ENCODE measurements around the gene PFKP.
"Not testable (repeated sequence)": the region's sequence is repeated elsewhere in the genome, so short reads cannot be mapped to it uniquely, and the experiment has no call there.

PFKP gene

DNA sequence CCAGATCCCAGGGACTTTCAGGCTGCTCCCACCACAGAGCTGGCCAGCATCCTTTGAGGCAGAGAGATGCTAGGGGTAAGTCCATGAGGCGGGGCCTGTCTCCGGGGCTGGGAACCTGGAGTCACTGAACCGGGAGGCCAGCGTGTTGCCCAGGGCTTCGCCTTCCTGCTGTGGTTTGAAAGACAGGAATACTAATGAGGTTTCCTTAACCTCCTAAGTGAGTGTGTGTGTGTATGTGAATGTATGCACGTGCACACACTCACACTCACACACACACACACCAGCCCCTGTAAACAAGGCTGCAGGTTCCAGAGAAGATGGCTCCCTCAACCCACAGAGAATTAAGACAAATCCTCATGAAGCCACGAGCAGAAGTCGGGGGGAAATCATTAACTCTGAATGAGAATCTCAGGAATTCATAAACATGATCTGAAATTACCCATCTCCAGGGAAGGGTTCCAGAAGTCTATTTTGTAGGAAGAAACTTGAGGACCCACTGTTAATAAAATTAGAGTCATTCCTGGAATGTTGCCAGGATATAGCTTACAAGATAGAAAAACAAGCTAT lies 20.3 kb upstream of the PFKP start:
- DNase-seq (ENCODE audit: low read depth), result no peak

DNA sequence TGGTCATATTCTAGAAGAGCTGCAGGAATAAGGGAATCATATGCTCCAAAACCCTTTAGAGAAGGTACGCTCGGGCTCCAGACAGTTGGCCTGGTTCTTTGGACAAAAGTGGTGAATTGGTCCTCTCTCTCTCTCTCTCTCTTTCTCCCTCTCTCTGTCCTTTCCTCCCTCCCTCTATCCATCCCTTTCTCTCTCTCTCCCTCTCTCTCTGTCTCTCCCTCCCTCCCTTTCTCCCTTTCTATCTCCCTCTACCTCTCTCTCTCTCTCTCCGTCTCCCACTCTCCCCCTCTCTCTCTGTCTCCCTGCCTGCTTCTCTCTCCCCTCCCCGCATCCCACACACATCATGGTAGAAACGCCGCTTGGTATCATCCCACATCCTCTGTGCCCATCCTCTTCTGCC lies 19.8 kb upstream of the PFKP start:
- no peak for DNase-seq (ENCODE audit: low read depth)

DNA sequence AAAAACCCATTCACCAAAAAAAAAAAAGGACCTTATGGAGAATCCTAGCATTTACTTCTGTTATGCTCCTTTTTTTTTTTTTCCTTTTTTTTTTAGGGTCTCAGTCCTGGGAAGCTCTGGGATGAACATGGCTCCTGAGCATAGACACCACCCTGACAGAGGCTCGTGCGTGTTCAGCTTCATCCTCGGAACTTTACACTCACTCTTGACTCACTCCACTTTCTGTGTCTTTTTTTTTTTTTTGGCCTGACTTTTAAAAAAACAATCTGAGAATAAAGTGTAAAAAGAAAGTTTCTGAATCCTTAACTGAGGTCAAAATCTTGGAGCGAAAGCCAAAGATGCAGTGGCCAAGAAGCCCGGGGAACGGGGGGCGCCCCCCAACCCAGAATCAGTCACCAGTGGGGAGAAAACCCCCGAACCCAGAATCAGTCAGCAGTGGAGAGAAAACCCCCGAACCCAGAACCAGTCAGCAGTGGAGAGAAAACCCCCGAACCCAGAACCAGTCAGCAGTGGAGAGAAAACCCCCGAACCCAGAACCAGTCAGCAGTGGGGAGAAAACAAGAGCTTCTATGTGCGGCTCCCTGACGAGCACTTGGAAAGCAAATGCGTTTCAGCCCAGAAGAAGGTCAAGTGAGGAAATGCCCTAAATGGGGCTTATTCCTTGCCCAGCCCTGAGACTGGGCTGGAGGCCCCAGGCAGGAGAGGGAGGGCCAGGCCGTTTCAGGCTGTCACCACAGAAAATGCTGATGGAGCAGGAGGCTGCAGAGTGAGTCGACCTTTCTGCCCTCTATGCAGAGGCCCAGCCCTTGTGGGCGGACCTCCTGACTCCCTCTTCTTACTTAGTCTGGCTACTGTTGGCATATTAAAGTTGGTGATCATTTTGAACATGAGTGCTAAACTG lies 19.0 kb upstream of the PFKP start:
- DNase-seq (ENCODE audit: low read depth), result no peak

DNA sequence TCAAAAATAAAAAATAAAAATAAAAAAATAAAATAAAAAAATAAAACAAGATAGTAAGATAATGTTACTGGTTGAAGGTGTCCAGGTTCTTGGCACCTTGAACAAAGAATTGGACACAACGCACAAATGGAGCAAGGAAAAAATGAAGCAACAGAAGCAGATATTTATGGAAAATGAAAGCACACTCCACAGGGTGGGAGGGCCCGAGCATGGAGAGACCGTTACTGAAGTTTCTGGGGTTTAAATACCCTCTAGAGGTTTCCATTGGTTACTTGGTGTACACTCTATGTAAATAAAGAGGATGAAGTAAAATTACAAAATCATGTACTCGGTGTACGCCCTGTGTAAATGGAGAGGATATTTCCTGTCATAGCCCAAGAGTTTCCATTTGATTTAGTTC lies 15.7 kb upstream of the PFKP start:
- no peak for DNase-seq (ENCODE audit: low read depth)

DNA sequence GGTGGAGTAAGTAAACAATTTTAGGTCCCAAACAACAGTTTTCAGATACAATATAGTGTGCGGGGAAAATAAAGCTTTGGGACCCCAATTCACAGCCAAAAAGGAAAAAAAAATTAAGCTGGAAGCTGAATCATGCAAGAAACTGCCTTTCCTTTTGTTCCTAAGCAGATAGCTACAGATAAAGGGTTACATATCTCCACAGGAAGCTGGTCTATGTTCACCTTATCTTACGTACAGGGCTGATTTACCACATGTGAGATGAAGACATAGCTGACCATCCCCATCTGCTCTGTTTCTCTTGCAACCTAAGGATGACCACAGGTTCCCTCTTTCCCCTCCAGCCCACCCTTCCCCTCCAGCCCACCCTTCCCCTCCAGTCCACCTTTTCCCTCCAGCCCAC lies 14.2 kb upstream of the PFKP start:
- no peak for DNase-seq (ENCODE audit: low read depth)

DNA sequence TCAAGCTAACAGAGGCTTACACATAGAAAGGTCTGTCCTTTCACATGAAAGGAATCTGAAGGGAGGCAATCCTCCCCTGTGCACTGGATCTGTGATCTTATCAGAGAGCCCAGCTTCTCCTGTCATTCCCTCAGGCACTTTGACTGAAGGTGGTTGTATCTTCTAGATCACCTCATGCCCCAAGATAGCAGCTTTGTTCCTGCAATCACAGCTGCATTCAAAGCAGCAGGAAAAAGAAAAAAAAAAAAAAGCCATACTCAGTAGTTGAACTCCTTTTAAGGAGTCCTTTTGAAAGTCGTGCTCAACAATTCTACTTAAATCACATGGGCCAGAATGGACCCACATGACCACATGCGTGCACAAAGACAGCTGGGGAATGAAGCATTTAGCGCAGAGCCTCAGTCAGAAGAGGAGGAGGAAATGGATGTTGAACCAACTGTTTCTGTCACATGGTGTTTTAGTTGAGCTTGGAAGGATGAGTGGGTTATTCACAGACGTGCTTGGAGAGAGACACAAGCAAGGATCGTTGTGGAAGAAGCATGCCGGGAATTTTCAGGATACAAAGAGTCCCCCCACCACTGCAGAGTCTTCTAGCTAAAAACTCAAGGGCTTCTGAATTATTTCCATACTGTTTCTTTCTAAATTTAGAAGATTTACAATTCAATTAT lies 13.0 kb upstream of the PFKP start:
- DNase-seq (ENCODE audit: low read depth), result no peak

DNA sequence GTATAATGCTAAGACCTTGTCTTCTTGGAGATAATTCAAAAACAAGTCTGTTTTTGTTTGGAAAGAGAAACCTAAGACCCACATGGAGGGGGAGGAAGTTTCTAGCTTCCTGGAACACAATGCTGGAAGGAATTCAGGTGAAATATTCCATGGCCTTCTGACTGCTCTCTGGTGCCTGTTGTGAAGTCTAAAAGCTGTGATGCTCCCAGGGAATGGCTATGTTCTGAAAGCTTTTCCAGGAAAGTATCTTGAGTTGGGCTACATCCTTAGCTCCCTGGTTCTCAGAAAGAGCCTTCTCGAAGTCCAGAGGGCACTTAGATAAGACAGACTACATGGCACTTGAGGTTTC lies 12.5 kb upstream of the PFKP start:
- DNase-seq (ENCODE audit: low read depth), result no peak

DNA sequence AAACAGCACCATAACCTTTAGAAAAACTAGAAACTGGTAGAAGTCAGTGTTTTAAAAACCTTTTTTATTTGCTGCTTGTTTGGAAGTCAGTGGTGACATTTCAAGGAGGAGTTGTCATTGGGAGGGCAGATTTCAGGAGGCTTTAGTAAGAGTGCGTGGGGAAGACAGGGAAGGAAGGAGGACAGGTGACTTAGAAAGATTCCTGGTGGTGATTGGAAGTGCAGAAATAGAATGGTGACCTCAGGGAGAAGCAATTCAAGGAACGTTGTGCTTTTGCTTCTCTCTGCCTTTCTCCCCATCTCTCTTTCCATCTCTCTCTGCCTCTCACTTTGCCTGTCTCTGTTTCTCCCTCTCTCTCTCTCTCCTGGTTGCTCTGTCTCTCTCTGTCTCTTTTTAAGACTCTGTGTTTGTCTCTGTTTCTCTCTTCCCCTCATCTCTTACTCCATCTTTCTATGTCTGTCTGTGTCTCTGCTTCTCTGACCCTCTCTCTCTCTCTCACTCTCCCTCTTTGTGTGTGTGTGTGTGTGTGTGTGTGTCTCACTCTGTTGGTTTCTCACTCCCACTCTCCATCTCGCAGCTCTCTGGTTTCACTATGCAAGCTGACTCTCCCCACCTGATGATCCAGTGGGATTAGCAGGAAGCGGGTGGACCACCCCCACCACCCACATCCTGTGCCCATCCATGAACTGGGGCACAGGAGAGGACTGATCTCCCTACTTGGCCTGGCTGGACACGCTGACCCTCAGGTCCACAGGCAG lies 10.9 kb upstream of the PFKP start:
- DNase-seq (ENCODE audit: low read depth), result no peak

DNA sequence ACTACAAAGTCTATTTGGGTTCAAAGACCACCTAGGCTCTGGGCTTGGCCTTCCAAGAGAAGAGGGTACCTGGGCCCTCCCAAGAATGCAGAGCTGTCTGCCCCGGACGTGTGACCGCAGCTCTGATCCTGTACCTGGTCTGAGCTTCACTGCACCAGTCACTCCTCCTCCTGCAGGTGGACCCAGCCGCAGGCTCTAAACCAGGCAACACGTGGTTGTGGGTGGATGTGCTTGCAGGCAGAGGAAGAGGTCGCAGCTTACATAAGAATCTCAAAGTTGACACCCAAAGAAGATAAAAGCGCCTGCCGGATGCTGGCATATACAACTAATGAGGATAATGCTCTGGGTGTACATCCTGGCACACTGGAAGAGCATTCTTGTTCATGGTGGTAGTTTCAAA lies 9.4 kb upstream of the PFKP start:
- DNase-seq (ENCODE audit: low read depth), result no peak

DNA sequence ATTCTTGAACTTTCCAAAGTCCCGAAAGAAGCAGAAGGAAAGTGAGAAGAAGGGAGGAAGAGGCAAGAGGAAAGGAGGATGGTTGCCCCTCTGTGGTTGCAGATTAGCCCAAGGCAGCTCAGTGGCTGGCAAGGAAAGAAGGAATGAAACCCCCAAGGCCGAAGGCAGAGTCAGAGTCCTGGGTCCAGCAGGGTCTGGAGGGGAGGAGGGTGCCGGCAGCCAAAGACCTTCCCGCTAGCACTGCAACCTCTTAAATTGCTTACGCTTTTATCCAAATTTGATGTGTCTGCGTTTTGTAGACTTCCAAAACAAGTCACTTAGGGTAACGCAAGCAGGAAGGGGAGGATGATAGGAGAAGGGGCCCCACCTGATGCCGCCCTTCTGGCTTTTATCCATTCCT lies 7.4 kb upstream of the PFKP start:
- no peak for DNase-seq (ENCODE audit: low read depth)

DNA sequence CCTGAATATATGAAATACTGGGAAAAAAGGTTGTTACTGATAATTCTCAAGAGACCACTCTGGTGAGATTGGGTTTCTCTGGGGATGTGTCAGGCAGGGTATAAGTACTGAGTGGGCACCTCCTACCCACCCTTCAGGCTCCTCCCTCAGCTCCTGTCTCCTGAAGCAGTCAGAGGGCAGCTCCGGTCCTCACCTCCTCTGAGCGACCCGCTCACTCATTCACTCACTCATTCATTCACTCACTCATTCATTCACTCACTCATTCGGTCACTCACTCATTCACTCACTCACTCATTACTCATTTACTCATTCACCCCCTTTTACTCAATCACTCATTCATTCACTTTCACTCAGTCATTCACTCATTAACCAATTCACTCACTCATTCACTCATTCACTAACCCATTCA lies 6.9 kb upstream of the PFKP start:
- DNase-seq (ENCODE audit: low read depth), result no peak

DNA sequence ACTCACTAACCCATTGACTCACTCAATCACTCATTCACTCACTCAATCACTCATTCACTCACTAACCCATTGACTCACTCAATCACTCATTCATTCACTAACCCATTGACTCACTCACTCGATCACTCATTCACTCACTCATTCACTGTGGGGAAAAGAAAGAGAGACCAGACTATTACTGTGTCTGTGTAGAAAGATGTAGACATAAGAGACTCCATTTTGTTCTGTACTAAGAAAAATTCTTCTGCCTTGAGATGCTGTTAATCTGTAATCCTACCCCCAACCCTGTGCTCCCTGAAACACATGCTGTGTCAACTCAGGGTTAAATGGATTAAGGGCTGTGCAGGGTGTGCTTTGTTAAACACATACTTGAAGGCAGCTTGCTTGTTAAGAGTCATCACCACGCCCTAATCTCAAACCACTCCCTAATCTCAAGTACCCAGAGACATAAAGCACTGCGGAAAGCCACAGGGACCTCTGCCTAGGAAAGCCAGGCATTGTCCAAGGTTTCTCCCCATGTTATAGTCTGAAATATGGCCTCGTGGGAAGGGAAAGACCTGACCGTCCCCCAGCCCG lies 5.9 kb upstream of the PFKP start:
- DNase-seq (ENCODE audit: low read depth), result not testable (repeated sequence)

DNA sequence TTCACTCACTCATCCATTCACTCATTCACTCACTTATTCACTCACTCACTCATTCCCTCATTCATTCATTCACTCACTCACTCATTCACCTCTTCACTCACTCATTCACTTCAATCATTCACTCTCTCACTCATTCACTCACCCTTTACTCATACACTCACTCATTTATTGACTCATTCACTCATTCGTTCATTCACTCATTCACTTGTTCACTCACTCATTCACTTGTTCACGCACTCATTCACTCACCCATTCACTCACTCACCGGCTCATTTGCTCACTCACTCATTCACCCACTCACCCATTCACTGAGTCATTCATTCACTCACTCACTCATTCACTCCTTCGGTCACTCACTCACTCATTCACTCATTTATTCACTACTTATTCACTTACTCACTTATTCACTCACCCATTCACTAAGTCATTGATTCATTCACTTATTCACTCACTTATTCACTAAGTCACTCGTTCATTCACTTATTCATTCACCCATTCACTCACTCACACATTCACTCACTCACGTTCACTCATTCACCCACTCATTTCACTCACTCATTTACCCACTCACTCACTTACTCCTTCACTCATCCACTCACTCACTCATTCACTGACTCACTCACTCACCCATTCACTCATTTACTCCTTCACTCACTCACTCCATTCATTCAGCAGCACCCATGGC lies 4.7 kb upstream of the PFKP start:
- no peak for DNase-seq (ENCODE audit: low read depth)

DNA sequence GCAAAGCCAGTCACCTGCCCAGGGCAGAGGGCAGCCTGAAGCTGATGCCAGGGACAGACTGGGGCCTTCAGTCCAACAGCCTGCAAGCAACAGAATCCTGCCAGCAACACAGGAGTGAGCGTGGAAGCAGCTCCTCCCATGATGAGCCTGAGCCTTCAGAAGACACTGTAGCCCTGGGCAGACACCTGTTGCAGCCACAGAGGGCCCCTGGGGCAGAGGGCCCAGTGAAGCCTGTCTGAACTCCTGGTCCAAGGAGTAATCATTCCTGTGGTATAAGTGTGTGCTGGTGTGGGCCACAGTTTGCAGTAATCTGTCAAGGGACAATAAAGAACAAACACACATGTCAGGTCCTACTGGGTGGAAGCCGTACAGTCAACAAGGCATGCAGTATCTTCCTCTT lies 2.9 kb upstream of the PFKP start:
- no peak for DNase-seq (ENCODE audit: low read depth)

DNA sequence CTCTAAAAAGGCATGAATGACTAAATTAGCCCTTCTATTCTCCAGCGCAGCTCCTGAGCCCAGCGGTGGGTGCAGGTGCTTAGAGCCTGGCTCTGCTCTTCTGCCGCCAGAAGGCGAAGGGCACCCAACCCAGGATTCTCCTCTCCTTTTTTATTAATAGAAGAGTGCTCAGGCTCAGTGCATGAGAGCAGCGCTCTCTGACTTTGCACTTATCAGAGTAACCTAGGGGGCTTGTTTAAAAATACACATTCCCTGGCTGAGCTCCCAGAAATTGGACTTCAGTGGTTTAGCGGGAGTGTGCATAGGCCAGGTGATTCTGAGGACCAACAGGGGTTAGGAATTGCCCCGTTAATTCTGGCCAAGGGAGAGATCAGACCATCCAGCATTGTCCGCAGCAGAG lies 1.7 kb upstream of the PFKP start:
- no peak for DNase-seq (ENCODE audit: low read depth)

DNA sequence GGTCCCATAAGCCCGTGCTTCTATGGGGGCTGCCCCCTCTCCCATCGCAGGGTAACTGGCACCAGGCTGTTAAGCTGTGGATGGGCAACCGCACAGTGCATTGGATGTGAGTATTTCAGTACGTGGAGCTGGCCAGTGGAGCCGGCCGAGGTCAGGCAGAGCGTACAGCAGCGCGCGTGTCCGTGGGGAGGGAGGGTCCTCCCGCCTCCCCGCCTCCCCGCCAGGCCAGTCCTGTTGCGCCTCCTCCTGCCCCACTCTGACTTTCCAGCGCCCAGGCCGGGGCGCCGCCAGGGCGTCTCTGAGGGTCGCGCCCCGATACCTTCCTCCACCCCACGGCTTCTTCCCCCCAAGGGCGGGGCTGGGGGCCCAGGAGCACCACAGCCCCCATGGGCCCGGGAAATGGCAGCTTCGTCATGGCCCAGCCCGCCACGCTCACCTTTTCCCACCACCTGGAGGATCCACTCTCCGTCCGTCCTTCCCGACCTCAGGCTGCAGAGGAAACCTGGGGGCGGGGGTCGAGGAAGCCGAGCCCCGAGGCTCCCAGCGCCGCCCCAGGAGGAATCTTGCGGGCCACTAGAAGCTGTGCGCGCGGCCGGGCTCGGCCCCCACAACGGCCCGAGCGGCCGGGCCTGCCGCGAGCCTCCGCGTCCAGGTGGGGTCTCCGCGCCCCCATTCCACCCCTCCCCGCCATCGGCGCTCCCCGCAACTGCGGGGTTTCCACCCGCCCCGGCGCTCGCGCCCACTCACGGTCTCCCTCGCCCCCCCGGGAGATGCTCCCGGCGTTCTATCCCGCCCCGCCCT lies 831 bp upstream of the PFKP start:
- DNase-seq (ENCODE audit: low read depth), result no peak

DNA sequence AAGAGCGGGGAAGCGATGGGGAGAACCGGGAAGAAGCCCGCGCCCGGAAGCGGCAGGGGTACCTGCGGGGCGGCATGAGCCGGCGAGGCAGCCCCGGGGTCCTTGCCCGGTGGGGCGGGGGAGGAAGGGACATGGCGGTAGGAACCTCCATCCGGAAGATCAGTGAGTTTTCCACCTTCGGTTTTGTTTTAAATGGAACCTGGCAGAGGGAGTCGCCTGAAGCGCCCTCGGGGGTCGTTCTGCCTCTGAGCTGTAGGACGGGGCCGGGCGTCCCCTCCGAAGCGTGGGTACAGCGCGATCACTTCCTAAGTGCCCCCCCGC lies 471 bp downstream of the PFKP start:
- DNase-seq (ENCODE audit: low read depth), result no peak

DNA sequence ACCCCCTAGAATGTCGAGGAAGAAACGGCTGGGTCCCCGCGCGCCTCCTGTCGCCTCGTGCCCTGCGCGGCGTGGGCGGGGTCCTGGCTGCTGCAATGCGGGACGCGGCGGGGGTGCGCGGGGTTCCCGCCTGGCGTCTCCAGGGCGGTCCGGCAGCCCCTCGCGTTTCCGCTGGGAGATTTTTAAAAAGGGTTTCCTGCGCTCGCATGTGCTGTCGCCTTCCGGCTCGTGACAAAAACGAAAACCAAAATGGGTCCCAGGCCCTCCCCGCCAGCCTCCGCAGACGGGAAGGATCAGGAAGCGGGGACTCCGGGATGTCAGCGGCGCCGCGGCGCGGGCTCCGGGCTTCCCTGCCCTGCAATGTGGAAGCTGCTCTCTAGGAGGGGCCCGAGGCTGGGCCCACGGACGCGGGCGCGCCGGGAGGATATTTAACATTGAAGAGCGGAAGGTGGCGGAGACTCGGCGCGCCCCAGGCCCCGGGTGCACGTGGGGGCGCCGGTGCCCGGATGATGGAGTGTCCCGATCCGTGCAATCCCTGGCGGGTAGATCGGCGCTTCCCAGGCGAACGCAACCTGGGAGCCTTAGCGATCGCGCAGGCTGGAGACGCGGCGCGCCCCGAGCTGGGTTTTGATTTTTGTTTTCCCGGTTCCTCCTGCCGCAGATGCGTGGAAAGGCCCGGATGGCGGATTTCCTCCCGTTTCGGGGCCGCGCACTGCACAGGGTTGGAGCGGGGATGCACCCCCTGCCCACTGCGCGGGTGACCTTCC lies 1.0 kb downstream of the PFKP start:
- DNase-seq (ENCODE audit: low read depth), result no peak

DNA sequence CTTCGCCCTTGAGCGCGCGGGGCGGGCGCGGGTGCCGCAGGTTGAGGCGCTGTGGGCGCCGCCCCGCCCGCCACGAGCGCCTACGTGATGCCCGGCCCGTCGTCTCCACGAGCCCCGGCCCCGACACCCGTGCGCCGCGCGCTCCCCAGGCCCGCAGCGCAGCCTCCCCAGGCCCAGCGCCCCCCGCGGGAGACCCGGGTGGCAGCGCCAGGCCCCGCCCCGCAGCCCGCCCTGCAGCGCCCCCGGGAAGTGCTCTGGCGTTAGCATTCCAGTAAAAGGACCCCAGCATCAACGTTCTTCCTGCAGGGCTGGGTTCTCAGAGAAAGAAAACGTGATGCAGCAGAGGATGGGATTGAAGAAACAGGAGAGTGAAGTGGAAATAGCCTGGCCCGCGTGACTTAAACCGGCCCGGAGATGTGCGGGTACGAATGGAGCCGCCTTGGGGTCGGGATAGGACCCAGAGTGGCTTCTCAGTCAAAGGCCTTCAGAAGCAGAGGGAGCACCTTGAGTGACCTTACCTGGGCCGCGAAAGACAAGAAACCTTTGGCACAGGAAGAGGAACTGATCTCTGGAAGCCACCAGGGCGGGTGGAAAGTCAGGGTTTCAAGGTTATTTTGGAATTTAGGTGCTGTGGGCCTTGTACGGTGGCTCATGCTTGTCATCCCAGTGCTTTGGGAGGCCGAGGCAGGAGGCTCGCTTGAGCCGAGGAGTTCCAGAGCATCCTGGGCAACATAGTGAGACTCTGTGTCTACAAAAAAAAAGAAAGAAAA lies 1.8 kb downstream of the PFKP start:
- no peak for DNase-seq (ENCODE audit: low read depth)

DNA sequence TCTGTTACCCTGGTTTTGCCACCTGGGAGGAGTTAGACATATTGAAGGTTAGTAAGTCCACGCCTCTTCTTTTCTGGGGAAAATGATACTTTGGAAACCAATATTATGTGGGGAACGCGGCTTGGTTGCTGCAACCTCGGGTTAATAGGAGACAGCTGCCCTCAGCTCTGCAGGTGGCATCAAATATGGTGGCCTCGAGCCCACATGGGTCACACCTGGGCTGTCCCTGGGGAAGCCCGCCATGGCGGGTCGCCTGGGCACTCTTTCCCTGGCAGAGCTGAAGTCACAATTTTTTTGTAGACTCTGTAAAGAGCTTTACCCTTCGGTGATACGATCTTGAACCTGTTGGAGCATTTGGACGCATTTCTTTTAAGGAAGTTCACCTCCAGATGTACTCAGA lies 2.5 kb downstream of the PFKP start:
- DNase-seq (ENCODE audit: low read depth), result no peak
